HG02642 (cell line): ENCODE measurements around the gene C21orf91.

Experiments
- ATAC-seq: cut with Tn5 transposase; IDR thresholded peaks from one replicate; pipeline ENCODE4 v1.9.1; 2021; ENCODE audit warnings: mild to moderate bottlenecking; ENCODE audit not compliant: unreplicated experiment, poor library complexity

Gene C21orf91

GRCh38 chr21:17799414-17800164 lies 19.6 kb downstream of the C21orf91 start:
- ATAC-seq: no peak

GRCh38 chr21:17798796-17799195 lies 20.4 kb downstream of the C21orf91 start:
- no peak for ATAC-seq

GRCh38 chr21:17797967-17798366 lies 21.2 kb downstream of the C21orf91 start:
- no peak for ATAC-seq

GRCh38 chr21:17796503-17796902 lies 22.7 kb downstream of the C21orf91 start:
- no peak for ATAC-seq

- ATAC-seq: no peak
Observed at GRCh38 chr21:17796037-17796403, 23.1 kb downstream of the C21orf91 start.

GRCh38 chr21:17795146-17796036 lies 23.8 kb downstream of the C21orf91 start:
- no peak for ATAC-seq

- ATAC-seq: no peak
Observed at GRCh38 chr21:17794518-17795145, 24.5 kb downstream of the C21orf91 start.

- ATAC-seq: peak; percentile 71
Observed at GRCh38 chr21:17793246-17794123, 25.7 kb downstream of the C21orf91 start.

DNA sequence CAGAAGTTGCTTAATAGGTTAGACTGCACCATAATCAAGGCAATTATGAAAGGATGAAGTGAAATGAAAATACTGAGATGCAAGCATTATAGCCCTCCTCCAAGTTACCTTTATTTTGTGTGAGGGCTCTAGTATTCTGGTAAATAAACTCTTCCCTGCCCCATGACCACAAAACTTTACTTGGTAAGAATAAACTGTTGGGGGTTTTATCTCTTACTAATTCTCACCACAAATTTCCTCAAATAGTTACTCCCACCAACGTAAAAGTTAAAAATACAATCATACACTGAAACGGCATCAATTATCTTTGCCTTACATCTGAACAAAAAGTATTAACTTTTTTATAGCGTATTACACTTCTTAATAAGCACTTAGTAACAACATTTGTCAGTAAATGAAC lies 29.5 kb downstream of the C21orf91 start:
- ATAC-seq: no peak

- no peak for ATAC-seq
Observed at GRCh38 chr21:17789069-17789468, 30.1 kb downstream of the C21orf91 start.

DNA sequence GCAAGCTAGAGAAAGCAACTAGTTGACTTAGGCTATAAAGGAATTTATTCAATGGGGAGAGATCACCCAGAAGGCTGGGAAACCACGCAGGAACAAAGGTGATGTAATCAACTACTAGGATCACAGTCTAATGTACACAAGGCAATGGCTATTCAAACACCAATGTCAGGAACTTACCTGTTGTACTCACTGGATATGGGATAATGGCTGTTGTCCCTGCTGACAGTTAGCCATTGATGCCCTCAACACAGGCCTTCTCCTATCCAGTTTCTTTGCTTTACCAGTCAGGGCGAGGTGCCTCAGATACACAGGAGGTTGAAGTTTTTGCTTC lies 32.3 kb downstream of the C21orf91 start:
- ATAC-seq: no peak

- ATAC-seq: no peak
Observed at GRCh38 chr21:17786071-17786850, 32.9 kb downstream of the C21orf91 start.

DNA sequence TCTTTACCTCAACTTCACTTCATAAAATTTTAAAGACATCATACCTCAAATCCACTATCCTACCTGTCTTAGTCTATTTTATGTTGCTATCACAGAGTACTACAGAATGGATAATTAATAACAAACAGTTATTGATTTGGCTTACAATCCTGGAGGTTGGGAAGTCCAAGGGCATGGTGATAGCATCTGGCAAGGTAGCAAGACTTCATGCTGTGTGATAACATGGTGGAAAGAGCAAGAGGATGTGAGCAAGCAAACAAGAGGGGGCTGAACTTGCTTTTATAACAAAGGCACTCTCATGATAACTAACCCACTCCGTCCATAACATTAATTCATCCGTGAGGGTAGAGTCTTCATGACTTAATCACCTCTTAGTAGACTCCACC lies 33.8 kb downstream of the C21orf91 start:
- ATAC-seq: no peak

DNA sequence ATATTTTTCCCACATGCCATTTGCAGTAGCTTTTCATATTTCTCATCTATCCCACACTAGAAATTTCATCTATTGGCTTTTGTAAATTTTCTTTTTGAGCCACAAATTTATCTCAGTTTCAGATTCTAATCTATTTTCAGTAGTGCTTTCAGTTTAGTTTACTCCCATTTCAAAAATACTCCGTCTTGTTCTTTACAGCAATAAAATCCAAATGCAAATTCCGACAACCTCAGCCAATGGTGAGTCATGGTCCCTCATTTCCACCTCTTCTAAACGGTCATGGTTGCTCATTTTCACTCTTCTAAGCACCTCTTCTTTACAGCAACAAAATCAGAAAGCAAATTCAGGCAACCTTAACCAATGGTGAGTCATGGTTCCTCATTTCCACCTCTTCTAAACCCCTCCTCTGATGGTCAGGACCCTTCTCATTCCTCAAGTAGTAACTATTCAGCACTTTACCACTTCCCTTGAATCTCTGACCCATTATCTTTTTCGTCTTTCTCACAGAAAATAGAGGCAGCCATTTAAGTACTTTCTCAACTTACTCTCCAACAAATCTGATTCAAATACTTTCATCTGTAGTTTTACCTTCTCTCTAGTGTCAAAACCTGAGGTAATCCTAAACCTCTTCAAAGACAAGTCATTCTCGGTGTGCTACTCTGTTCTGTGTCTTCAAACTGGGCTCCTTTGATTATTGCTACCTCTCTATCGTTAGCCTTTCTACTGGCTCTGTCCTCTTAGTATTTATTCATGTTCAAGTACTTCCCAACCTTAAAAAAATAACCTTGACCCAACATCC lies 34.4 kb downstream of the C21orf91 start:
- ATAC-seq: peak; percentile 52

- peak; percentile 44 for ATAC-seq
Observed at GRCh38 chr21:17784180-17784598, 35.0 kb downstream of the C21orf91 start.

GRCh38 chr21:17783481-17784179 lies 35.5 kb downstream of the C21orf91 start:
- ATAC-seq: peak; percentile 43

GRCh38 chr21:17783003-17783402 lies 36.2 kb downstream of the C21orf91 start:
- ATAC-seq: no peak

DNA sequence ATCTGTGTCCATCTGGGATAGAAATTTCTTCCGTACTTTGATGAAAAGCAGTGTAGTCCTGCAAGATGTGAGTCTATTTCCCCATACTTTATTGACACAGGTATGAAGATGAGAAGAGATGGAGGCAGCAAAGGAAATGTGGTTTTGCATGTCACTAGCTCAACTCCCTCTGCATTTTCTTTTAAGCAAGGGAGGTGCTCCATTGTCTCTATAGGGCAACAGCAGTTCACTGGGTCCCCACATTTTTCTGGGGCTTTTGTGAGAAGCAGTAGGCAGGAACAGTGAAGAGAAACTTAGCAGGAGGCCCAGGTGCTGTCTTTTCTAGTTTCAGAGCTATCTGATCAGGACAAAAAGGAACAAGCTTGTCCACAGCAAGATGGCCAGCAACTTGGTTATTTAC lies 37.1 kb downstream of the C21orf91 start:
- peak; percentile 13 for ATAC-seq
